Measurements from ENCODE around the gene NFATC4. TPM values are rescaled to one million over a fixed set of nuclear protein-coding genes. Genes with fewer than 3 reads are reported as not detected.

The NFATC4 gene
- total RNA-seq, 2 experiments from 2014 or later: 0.15 TPM; not detected in 1

Other genes with a start within 250 kb of the NFATC4 start
- under 1 TPM; 0.19 to 0.30 TPM for gene FITM1, start 237.5 kb upstream of the NFATC4 start, total RNA-seq
- gene PSME1, start 232.0 kb upstream of the NFATC4 start, total RNA-seq: 100 to 1,000 TPM; 406 to 416 TPM
- 10 to 100 TPM; 38.4 to 38.9 TPM for gene EMC9, start 226.6 kb upstream of the NFATC4 start, total RNA-seq
- 100 to 1,000 TPM; 392 to 404 TPM for gene PSME2, start 221.6 kb upstream of the NFATC4 start, total RNA-seq
- 10 to 100 TPM; 51.1 to 53.8 TPM for gene RNF31, start 220.7 kb upstream of the NFATC4 start, total RNA-seq
- 100 to 1,000 TPM; 202 to 212 TPM for gene IRF9, start 206.9 kb upstream of the NFATC4 start, total RNA-seq
- gene REC8, start 196.1 kb upstream of the NFATC4 start, total RNA-seq: 10 to 100 TPM; 19.3 to 22.3 TPM
- 10 to 100 TPM; 64.2 to 74.5 TPM for gene IPO4, start 179.4 kb upstream of the NFATC4 start, total RNA-seq
- gene TM9SF1, start 172.7 kb upstream of the NFATC4 start, total RNA-seq: 10 to 100 TPM; 14.7 to 15.1 TPM
- not detected for gene TSSK4, start 162.5 kb upstream of the NFATC4 start, total RNA-seq
- 10 to 100 TPM; 65.2 to 66.5 TPM for gene CHMP4A, start 154.7 kb upstream of the NFATC4 start, total RNA-seq
- 10 to 100 TPM; 10.2 to 13.6 TPM for gene MDP1, start 152.1 kb upstream of the NFATC4 start, total RNA-seq
- gene NEDD8, start 135.8 kb upstream of the NFATC4 start, total RNA-seq: 100 to 1,000 TPM; 172 to 196 TPM
- 10 to 100 TPM; 60.5 to 63.7 TPM for gene GMPR2, start 135.3 kb upstream of the NFATC4 start, total RNA-seq
- gene TINF2, start 125.6 kb upstream of the NFATC4 start, total RNA-seq: 100 to 1,000 TPM; 117 to 128 TPM
- 10 to 100 TPM; 13.5 to 13.8 TPM for gene TGM1, start 105.0 kb upstream of the NFATC4 start, total RNA-seq
- gene RABGGTA, start 96.6 kb upstream of the NFATC4 start, total RNA-seq: 10 to 100 TPM; 74.9 to 76.2 TPM
- gene DHRS1, start 68.4 kb upstream of the NFATC4 start, total RNA-seq: 10 to 100 TPM; 11.8 to 13.8 TPM
- 10 to 100 TPM; 24.8 to 26.4 TPM for gene NOP9, start 68.3 kb upstream of the NFATC4 start, total RNA-seq
- gene CIDEB, start 60.2 kb upstream of the NFATC4 start, total RNA-seq: 10 to 100 TPM; 10.9 to 15.1 TPM
- gene LTB4R2, start 58.0 kb upstream of the NFATC4 start, total RNA-seq: 10 to 100 TPM; 12.2 to 12.8 TPM
- gene LTB4R, start 56.7 kb upstream of the NFATC4 start, total RNA-seq: 10 to 100 TPM; 10.6 to 11.4 TPM
- gene ADCY4, start 33.1 kb upstream of the NFATC4 start, total RNA-seq: 1 to 10 TPM; 1.6 to 2.4 TPM
- 1 to 10 TPM; 5.9 to 7.6 TPM for gene RIPK3, start 28.2 kb upstream of the NFATC4 start, total RNA-seq
- gene NYNRIN, start 30.8 kb downstream of the NFATC4 start, total RNA-seq: under 1 TPM in 1 of 2 experiments, not detected in 1; 0.02 TPM
- 1 to 10 TPM; 7.7 to 8.6 TPM for gene CBLN3, start 61.5 kb downstream of the NFATC4 start, total RNA-seq
- gene KHNYN, start 61.8 kb downstream of the NFATC4 start, total RNA-seq: 10 to 100 TPM; 59.8 to 62.5 TPM
- gene SDR39U1, start 74.6 kb downstream of the NFATC4 start, total RNA-seq: 10 to 100 TPM; 70.5 to 72.4 TPM
- gene CMA1, start 140.1 kb downstream of the NFATC4 start, total RNA-seq: 1 to 10 TPM; 1.2 to 2.1 TPM
- under 1 TPM; 0.31 to 0.35 TPM for gene CTSG, start 208.1 kb downstream of the NFATC4 start, total RNA-seq
- 10 to 100 TPM; 81.3 to 86.1 TPM for gene GZMH, start 241.5 kb downstream of the NFATC4 start, total RNA-seq